ENCODE measurements around the gene CRX. TPM values are rescaled to one million over a fixed set of nuclear protein-coding genes. Genes with fewer than 3 reads are reported as not detected.

Gene CRX
- total and polyA plus RNA-seq, 2 of the 13 experiments (the other 11 are each of a cell fraction or from before 2014, with no cell fraction given), result not detected

DNA sequence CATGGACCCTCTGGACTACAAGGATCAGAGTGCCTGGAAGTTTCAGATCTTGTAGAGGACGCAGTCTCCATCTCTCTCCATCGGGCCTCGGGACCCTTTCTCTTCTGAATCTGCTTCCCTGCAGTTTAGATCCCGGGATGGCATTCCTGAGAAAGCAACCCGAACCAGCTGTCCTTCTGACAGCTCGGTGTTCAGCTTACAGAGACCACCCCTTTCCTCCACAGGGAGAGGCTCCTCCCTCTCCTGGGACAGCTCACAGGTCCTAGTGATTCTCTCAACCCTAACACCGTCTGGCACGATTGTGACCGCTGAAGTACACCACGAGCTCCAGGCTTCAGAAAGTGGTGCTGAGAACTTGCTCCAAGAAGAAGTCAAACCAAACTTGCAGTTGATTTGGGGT is 18.2 kb downstream of the CRX start:
- no peak for FAIRE-seq
- H3K4me2 ChIP-seq (ENCODE audit: low read depth, low read length), result peak overlapping the region; percentile 39; the same call in 1 of the 2 replicates
- in situ Hi-C loops (cut with HindIII; ENCODE audit: extremely low pct_ligation_motif_present, low pct_unique_long_range_greater_than_20kb) (no loop called here), intact Hi-C loops (cut with micrococcal nuclease; ENCODE audit: unreplicated experiment) (no loop called here)
- no peaks in the 10 kb centered on the region for H3K79me2 ChIP-seq (ENCODE audit: insufficient read depth, low read length)
- H3K9ac ChIP-seq (ENCODE audit: insufficient read depth, low read depth, low read length), result no peak overlapping the region
- no peak for DNase-seq (ENCODE audit: low spot score)
- no peaks in the 10 kb centered on the region for H3K9me3 ChIP-seq (ENCODE audit: low read length)
- TF ChIP-seq ZNF652 (CRISPR knock-in tag; IDR thresholded peaks at IDR 0.05; ENCODE audit: borderline replicate concordance, low read depth) (no peak), ZNF567 (CRISPR knock-in tag; IDR thresholded peaks at IDR 0.05; ENCODE audit: borderline replicate concordance) (no peak), ZNF224 (CRISPR knock-in tag; IDR thresholded peaks at IDR 0.05) (no peak), SETDB1 (CRISPR knock-in tag; IDR thresholded peaks at IDR 0.05; ENCODE audit: borderline replicate concordance) (no peak), RARA (CRISPR knock-in tag; IDR thresholded peaks at IDR 0.05) (no peak)
- TF ChIP-seq, protein P1, sequence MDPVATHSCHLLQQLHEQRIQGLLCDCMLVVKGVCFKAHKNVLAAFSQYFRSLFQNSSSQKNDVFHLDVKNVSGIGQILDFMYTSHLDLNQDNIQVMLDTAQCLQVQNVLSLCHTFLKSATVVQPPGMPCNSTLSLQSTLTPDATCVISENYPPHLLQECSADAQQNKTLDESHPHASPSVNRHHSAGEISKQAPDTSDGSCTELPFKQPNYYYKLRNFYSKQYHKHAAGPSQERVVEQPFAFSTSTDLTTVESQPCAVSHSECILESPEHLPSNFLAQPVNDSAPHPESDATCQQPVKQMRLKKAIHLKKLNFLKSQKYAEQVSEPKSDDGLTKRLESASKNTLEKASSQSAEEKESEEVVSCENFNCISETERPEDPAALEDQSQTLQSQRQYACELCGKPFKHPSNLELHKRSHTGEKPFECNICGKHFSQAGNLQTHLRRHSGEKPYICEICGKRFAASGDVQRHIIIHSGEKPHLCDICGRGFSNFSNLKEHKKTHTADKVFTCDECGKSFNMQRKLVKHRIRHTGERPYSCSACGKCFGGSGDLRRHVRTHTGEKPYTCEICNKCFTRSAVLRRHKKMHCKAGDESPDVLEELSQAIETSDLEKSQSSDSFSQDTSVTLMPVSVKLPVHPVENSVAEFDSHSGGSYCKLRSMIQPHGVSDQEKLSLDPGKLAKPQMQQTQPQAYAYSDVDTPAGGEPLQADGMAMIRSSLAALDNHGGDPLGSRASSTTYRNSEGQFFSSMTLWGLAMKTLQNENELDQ (CRISPR knock-in tag; IDR thresholded peaks at IDR 0.05; ENCODE audit: borderline replicate concordance), result no peak
- H2AFZ ChIP-seq (ENCODE audit: low read length), result no peak overlapping the region
- ChIA-PET POLR2A (no interaction called here), CTCF (ENCODE audit: low intra/inter-chr PET ratio, low total read pairs) (no interaction called here)
- no peak overlapping the region; a peak in 1 of 6 replicates for H3K4me3 ChIP-seq (replicated peaks in 1 of 3; ENCODE audit: insufficient read depth in 1 of 3, low read depth in 2 of 3, low read length in 3 of 3)
- WGBS (ENCODE audit: low lambda C conversion rate), result 20% methylated on average over 10 of the region's 10 CpGs
- H3K4me1 ChIP-seq (ENCODE audit: insufficient read depth, low read length), result no peaks in the 10 kb centered on the region; the same call in 1 of the 2 replicates
- H3K27ac ChIP-seq (ENCODE audit: extremely low read length, insufficient read depth, low read length), result no peak overlapping the region
- ATAC-seq, result peak; percentile 69
- H3K36me3 ChIP-seq (replicated peaks in 1 of 2; ENCODE audit: control insufficient read depth in 1 of 2, insufficient read depth in 2 of 2, low read length in 2 of 2), result no peaks in the 10 kb centered on the region
- no peaks in the 10 kb centered on the region for H4K20me1 ChIP-seq (ENCODE audit: insufficient read depth, low read length)
- no TSS peak for BruUV-seq (replicated peaks)
- peaks cover 0 to 22% of the 10 kb centered on the region in 2 experiments; a peak in 3 of 5 replicates for H3K27me3 ChIP-seq (ENCODE audit: control insufficient read depth in 1 of 2, insufficient read depth in 2 of 2, low read length in 2 of 2)

DNA sequence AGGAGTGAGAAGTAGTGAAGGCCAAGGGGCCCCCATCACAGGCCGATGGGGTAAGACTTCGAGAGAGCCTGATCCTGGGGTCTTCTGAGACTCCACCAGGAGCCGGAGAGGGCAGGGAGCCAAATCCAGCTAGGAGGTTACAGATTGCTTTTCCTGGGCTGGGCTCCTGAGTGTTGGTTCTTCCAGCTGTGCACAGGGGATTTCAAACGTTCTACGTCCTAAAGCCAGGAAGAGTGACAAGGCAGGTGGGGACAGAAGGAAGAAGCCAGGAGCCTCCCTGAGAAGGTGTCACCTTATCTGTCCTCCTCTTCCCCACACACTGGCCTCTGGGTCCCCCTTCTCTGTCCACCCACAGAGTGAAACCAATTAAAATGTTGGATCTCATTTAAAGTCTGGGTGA is 21.2 kb downstream of the CRX start:
- ChIA-PET CTCF (ENCODE audit: low intra/inter-chr PET ratio, low total read pairs) (no interaction called here), POLR2A (no interaction called here)
- BruUV-seq (replicated peaks), result no TSS peak
- Histone ChIP-seq H3K27me3 (ENCODE audit: control insufficient read depth in 1 of 2, insufficient read depth in 2 of 2, low read length in 2 of 2) (peaks cover 0 to 22% of the 10 kb centered on the region in 2 experiments; a peak in 3 of 5 replicates), H2AFZ (ENCODE audit: low read length) (no peak overlapping the region), H3K36me3 (replicated peaks in 1 of 2; ENCODE audit: control insufficient read depth in 1 of 2, insufficient read depth in 2 of 2, low read length in 2 of 2) (no peaks in the 10 kb centered on the region), H3K79me2 (ENCODE audit: insufficient read depth, low read length) (no peaks in the 10 kb centered on the region), H3K4me1 (ENCODE audit: insufficient read depth, low read length) (no peaks in the 10 kb centered on the region; the same call in 1 of the 2 replicates), H3K9me3 (ENCODE audit: low read length) (no peaks in the 10 kb centered on the region), H3K9ac (ENCODE audit: insufficient read depth, low read depth, low read length) (no peak overlapping the region), H3K4me3 (replicated peaks in 1 of 3; ENCODE audit: insufficient read depth in 1 of 3, low read depth in 2 of 3, low read length in 3 of 3) (no peak overlapping the region), H3K27ac (ENCODE audit: extremely low read length, insufficient read depth, low read length) (no peak overlapping the region), H3K4me2 (ENCODE audit: low read depth, low read length) (no peak overlapping the region), H4K20me1 (ENCODE audit: insufficient read depth, low read length) (no peaks in the 10 kb centered on the region)
- intact Hi-C loops (cut with micrococcal nuclease; ENCODE audit: unreplicated experiment), result no loop called here
- FAIRE-seq (no peak), DNase-seq (ENCODE audit: low spot score) (no peak), ATAC-seq (no peak)
- in situ Hi-C loops (cut with HindIII; ENCODE audit: extremely low pct_ligation_motif_present, low pct_unique_long_range_greater_than_20kb), result no loop called here
- WGBS (ENCODE audit: low lambda C conversion rate), result 18% methylated on average over 4 of the region's 5 CpGs
- TF ChIP-seq ZNF264 (CRISPR knock-in tag; IDR thresholded peaks at IDR 0.05) (no peak), GFI1 (CRISPR knock-in tag; IDR thresholded peaks at IDR 0.05; ENCODE audit: borderline replicate concordance) (no peak), ZNF564 (CRISPR knock-in tag; IDR thresholded peaks at IDR 0.05) (no peak), STAT5B (CRISPR knock-in tag; IDR thresholded peaks at IDR 0.05) (no peak), HMG20A (CRISPR knock-in tag; IDR thresholded peaks at IDR 0.05; ENCODE audit: borderline replicate concordance) (no peak), ATAD3A (CRISPR knock-in tag; IDR thresholded peaks at IDR 0.05) (no peak), ZNF713 (CRISPR knock-in tag; IDR thresholded peaks at IDR 0.05) (no peak), RCOR2 (CRISPR knock-in tag; IDR thresholded peaks at IDR 0.05) (no peak), ZNF446 (CRISPR knock-in tag; IDR thresholded peaks at IDR 0.05) (no peak)
- TF ChIP-seq, protein P2, sequence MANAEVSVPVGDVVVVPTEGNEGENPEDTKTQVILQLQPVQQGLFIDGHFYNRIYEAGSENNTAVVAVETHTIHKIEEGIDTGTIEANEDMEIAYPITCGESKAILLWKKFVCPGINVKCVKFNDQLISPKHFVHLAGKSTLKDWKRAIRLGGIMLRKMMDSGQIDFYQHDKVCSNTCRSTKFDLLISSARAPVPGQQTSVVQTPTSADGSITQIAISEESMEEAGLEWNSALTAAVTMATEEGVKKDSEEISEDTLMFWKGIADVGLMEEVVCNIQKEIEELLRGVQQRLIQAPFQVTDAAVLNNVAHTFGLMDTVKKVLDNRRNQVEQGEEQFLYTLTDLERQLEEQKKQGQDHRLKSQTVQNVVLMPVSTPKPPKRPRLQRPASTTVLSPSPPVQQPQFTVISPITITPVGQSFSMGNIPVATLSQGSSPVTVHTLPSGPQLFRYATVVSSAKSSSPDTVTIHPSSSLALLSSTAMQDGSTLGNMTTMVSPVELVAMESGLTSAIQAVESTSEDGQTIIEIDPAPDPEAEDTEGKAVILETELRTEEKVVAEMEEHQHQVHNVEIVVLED (CRISPR knock-in tag; IDR thresholded peaks at IDR 0.05; ENCODE audit: borderline replicate concordance), result no peak

All from HepG2 (cell line).